ENCODE measurements around the gene RALB. TPM values are rescaled to one million over a fixed set of nuclear protein-coding genes. Genes with fewer than 3 reads are reported as not detected.

Gene RALB
- total RNA-seq, 2 donors from 2014 or later = 37.1 to 45.8 TPM

DNA sequence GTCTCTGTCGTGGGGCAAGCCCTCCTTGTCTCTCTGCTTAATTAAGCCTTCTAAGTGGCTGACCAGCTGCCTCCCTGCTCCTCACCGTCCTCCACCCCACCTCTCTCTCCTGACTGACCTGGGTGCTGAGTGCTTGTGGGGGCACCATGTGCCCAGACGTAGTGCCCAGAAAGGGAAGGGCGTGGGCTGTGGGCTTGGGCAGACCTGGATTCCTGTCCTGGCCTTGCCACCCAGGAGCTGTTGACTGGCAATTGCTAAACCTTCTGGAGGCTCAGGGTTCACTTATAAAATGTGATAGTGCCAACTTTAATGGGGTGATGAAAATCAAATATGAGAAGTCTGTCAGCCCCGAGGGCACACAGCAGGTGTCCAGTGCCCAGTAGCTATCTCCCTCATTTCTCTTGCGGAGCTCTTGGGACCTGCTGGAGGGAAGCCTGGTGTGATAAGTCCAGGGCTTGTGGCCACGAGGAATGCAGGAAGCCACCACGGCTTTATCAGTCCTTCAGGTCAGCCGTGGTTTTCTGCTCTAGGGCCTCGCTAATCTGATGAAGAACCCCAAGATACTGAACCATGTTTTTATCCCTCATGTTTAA, 71.3 kb downstream of the RALB start:
- no peaks in the 10 kb centered on the region for H3K4me1 ChIP-seq (ENCODE audit: control insufficient read depth, insufficient read depth, low read length)
- Mint-ChIP-seq H3K27me3 (ENCODE audit: insufficient read depth) (peaks cover 26% of the 10 kb centered on the region), H3K9me3 (no peaks in the 10 kb centered on the region), H3K27ac (no peak overlapping the region), H3K36me3 (ENCODE audit: low read depth) (no peaks in the 10 kb centered on the region), H3K4me1 (no peaks in the 10 kb centered on the region), H3K4me3 (no peak overlapping the region)
- no peaks in the 10 kb centered on the region for H3K27me3 ChIP-seq (ENCODE audit: control insufficient read depth, insufficient read depth, low read length, poor library complexity, severe bottlenecking)
- no peak overlapping the region for H3K27ac ChIP-seq (ENCODE audit: low read depth, low read length)
- H3K36me3 ChIP-seq (ENCODE audit: control insufficient read depth, insufficient read depth, low read length) = no peaks in the 10 kb centered on the region
- H3K4me3 ChIP-seq (ENCODE audit: low read length) = no peak overlapping the region
- no peak overlapping the region for H3K9ac ChIP-seq (ENCODE audit: extremely low read depth, low read length, poor library complexity, severe bottlenecking)
- H3K9me3 ChIP-seq (ENCODE audit: control insufficient read depth, low read length) = no peaks in the 10 kb centered on the region
- TF ChIP-seq, protein P1, sequence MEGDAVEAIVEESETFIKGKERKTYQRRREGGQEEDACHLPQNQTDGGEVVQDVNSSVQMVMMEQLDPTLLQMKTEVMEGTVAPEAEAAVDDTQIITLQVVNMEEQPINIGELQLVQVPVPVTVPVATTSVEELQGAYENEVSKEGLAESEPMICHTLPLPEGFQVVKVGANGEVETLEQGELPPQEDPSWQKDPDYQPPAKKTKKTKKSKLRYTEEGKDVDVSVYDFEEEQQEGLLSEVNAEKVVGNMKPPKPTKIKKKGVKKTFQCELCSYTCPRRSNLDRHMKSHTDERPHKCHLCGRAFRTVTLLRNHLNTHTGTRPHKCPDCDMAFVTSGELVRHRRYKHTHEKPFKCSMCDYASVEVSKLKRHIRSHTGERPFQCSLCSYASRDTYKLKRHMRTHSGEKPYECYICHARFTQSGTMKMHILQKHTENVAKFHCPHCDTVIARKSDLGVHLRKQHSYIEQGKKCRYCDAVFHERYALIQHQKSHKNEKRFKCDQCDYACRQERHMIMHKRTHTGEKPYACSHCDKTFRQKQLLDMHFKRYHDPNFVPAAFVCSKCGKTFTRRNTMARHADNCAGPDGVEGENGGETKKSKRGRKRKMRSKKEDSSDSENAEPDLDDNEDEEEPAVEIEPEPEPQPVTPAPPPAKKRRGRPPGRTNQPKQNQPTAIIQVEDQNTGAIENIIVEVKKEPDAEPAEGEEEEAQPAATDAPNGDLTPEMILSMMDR (conservative IDR thresholded peaks at IDR 0.05) = no peak
- DNase-seq = no peak
- WGBS, 2 experiments (ENCODE audit: insufficient coverage in 1 of 2, insufficient read length in 1 of 2) = 89 to 93% methylated on average over 8 to 9 of the region's 10 CpGs

DNA sequence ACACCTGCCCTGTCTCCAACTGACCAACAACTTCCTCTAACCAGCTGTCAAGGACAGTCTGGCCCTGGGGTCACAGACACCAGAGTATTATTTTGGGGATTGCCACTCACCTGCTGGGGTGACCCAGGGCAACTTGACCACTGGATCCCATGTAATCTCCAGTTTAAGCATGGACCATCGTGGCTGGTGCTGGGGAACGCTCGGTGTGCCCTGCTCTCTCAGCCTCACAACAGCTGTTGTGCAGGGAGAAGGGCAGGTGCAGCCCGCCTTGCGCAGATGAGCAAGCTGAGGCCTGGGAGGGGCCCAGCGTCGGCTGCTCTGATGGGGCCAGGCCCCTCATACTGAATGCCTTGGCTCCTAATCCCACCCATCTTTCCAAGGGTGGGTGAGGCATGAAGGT, 72.3 kb downstream of the RALB start:
- no peaks in the 10 kb centered on the region for H3K36me3 ChIP-seq (ENCODE audit: control insufficient read depth, insufficient read depth, low read length)
- peaks cover 25% of the 10 kb centered on the region for H3K27me3 Mint-ChIP-seq (ENCODE audit: insufficient read depth)
- no peaks in the 10 kb centered on the region for H3K27me3 ChIP-seq (ENCODE audit: control insufficient read depth, insufficient read depth, low read length, poor library complexity, severe bottlenecking)
- H3K9ac ChIP-seq (ENCODE audit: extremely low read depth, low read length, poor library complexity, severe bottlenecking) = no peak overlapping the region
- H3K4me1 Mint-ChIP-seq = no peaks in the 10 kb centered on the region
- no peaks in the 10 kb centered on the region for H3K9me3 Mint-ChIP-seq
- H3K4me3 Mint-ChIP-seq = no peak overlapping the region
- H3K4me1 ChIP-seq (ENCODE audit: control insufficient read depth, insufficient read depth, low read length) = no peaks in the 10 kb centered on the region
- H3K27ac Mint-ChIP-seq = no peak overlapping the region
- DNase-seq = no peak
- H3K36me3 Mint-ChIP-seq (ENCODE audit: low read depth) = no peaks in the 10 kb centered on the region
- TF ChIP-seq, protein P1 (conservative IDR thresholded peaks at IDR 0.05) = no peak
- no peaks in the 10 kb centered on the region for H3K9me3 ChIP-seq (ENCODE audit: control insufficient read depth, low read length)
- no peak overlapping the region for H3K4me3 ChIP-seq (ENCODE audit: low read length)
- WGBS, 2 experiments (ENCODE audit: insufficient coverage in 1 of 2, insufficient read length in 1 of 2) = 97 to 98% methylated on average over 5 to 7 of the region's 7 CpGs
- H3K27ac ChIP-seq (ENCODE audit: low read depth, low read length) = no peak overlapping the region

DNA sequence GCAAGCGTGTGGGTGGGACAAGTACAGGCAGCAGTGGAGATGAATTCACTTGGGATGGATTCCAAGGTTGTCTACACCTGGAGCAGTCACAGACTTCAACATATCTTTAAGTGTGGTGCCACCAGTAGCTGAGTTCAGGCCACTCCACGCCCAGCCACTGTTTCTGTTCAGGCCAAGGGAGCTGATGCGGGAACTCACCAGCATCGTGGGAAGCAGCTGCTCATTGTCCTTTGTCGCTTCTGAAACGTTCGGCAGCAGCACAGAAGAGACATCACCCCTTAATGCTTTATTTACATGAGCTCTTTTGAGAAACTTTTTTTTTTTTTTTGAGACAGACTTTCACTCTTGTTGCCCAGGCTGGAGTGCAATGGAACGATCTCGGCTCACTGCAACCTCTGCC, 73.4 kb downstream of the RALB start:
- TF ChIP-seq, protein P1 (conservative IDR thresholded peaks at IDR 0.05) = no peak
- H3K4me3 Mint-ChIP-seq = no peak overlapping the region

More for the DNA sequence above, 73.4 kb downstream of the RALB start:
- H3K27me3 ChIP-seq (ENCODE audit: control insufficient read depth, insufficient read depth, low read length, poor library complexity, severe bottlenecking) = no peaks in the 10 kb centered on the region
- H3K4me3 ChIP-seq (ENCODE audit: low read length) = no peak overlapping the region
- H3K27me3 Mint-ChIP-seq (ENCODE audit: insufficient read depth) = peaks cover 25% of the 10 kb centered on the region
- H3K36me3 ChIP-seq (ENCODE audit: control insufficient read depth, insufficient read depth, low read length) = no peaks in the 10 kb centered on the region
- no peaks in the 10 kb centered on the region for H3K9me3 Mint-ChIP-seq
- H3K36me3 Mint-ChIP-seq (ENCODE audit: low read depth) = no peaks in the 10 kb centered on the region
- H3K9ac ChIP-seq (ENCODE audit: extremely low read depth, low read length, poor library complexity, severe bottlenecking) = no peak overlapping the region
- peaks cover 8% of the 10 kb centered on the region for H3K4me1 Mint-ChIP-seq
- H3K9me3 ChIP-seq (ENCODE audit: control insufficient read depth, low read length) = no peaks in the 10 kb centered on the region
- H3K4me1 ChIP-seq (ENCODE audit: control insufficient read depth, insufficient read depth, low read length) = peaks cover 4% of the 10 kb centered on the region
- no peak overlapping the region for H3K27ac ChIP-seq (ENCODE audit: low read depth, low read length)
- 92 to 93% methylated on average over 9 of the region's 9 CpGs for WGBS, 2 experiments (ENCODE audit: insufficient coverage in 1 of 2, insufficient read length in 1 of 2)
- H3K27ac Mint-ChIP-seq = no peak overlapping the region
- no peak for DNase-seq
